HepG2 (cell line): ENCODE measurements around the gene WDR27. TPM values are rescaled to one million over a fixed set of nuclear protein-coding genes. Genes with fewer than 3 reads are reported as not detected.

Experiments
- ELF1 ChIP-seq: sonication (generic); formaldehyde crosslinking; IDR thresholded peaks from 2 replicates; pipeline ENCODE4 v1.4.0; 2020; ENCODE audit warnings: missing genetic modification reagents
- GFI1 ChIP-seq: sonication (generic); formaldehyde crosslinking; IDR thresholded peaks from 2 replicates; pipeline ENCODE4 v1.5.0; 2020; ENCODE audit warnings: missing genetic modification reagents, mild to moderate bottlenecking, borderline replicate concordance
- KDM6A ChIP-seq: IDR thresholded peaks from 2 replicates; pipeline ENCODE4 v1.6.1; 2016; ENCODE audit warnings: low read depth
- KLF15 ChIP-seq: sonication (generic); formaldehyde crosslinking; IDR thresholded peaks from 2 replicates; pipeline ENCODE4 v1.8.1; 2023; ENCODE audit warnings: borderline replicate concordance, mild to moderate bottlenecking, inconsistent platforms, missing genetic modification reagents, mixed read lengths
- MAFG ChIP-seq: sonication (generic); formaldehyde crosslinking; IDR thresholded peaks from 2 replicates; pipeline ENCODE4 v1.5.1; 2020; ENCODE audit warnings: mild to moderate bottlenecking, missing genetic modification reagents
- MZF1 ChIP-seq: sonication (generic); formaldehyde crosslinking; IDR thresholded peaks from 2 replicates; pipeline ENCODE4 v1.8.1; 2023; ENCODE audit warnings: mild to moderate bottlenecking, missing genetic modification reagents, borderline replicate concordance
- NFKB2 ChIP-seq: sonication (generic); formaldehyde crosslinking; IDR thresholded peaks from 2 replicates; pipeline ENCODE4 v1.4.0; 2020; ENCODE audit warnings: missing genetic modification reagents, borderline replicate concordance
- NR3C1 ChIP-seq: sonication (generic); formaldehyde crosslinking; IDR thresholded peaks from 2 replicates; pipeline ENCODE4 v1.4.0; 2020; ENCODE audit warnings: missing genetic modification reagents
- RARG ChIP-seq: sonication (generic); formaldehyde crosslinking; IDR thresholded peaks from 2 replicates; pipeline ENCODE4 v1.4.0; 2020; ENCODE audit warnings: low read depth, mild to moderate bottlenecking, missing genetic modification reagents
- RFXANK ChIP-seq: IDR thresholded peaks from 2 replicates; pipeline ENCODE4 v1.6.1; 2016
- SMYD3 ChIP-seq: sonication (generic); formaldehyde crosslinking; IDR thresholded peaks from 2 replicates; pipeline ENCODE4 v1.8.1; 2023; ENCODE audit warnings: mild to moderate bottlenecking, missing genetic modification reagents
- SNRNP70 ChIP-seq: fragments of 200-400 bp; formaldehyde crosslinking; IDR thresholded peaks from 2 replicates; pipeline ENCODE4 v1.6.1; 2017; ENCODE audit warnings: mild to moderate bottlenecking, low read depth, low read length, moderate library complexity
- ZMYM2 ChIP-seq: sonication (generic); formaldehyde crosslinking; IDR thresholded peaks from 2 replicates; pipeline ENCODE4 v1.8.0; 2022; ENCODE audit warnings: mild to moderate bottlenecking, missing genetic modification reagents
- ZNF138 ChIP-seq: sonication (generic); formaldehyde crosslinking; IDR thresholded peaks from 2 replicates; pipeline ENCODE4 v1.5.0; 2020; ENCODE audit warnings: mild to moderate bottlenecking, low read depth, missing genetic modification reagents
- ZNF205 ChIP-seq: IDR thresholded peaks from 2 replicates; pipeline ENCODE4 v1.6.1; 2018; ENCODE audit warnings: missing biosample characterization, missing genetic modification reagents
- ZNF3 ChIP-seq: IDR thresholded peaks from 2 replicates; pipeline ENCODE4 v1.7.0; 2017; ENCODE audit warnings: inconsistent platforms
- ZNF496 ChIP-seq: sonication (generic); formaldehyde crosslinking; IDR thresholded peaks from 2 replicates; pipeline ENCODE4 v1.8.1; 2023; ENCODE audit warnings: mild to moderate bottlenecking, moderate library complexity, missing genetic modification reagents; ENCODE audit not compliant: insufficient replicate concordance
- ZNF501 ChIP-seq: sonication (generic); formaldehyde crosslinking; IDR thresholded peaks from 2 replicates; pipeline ENCODE4 v1.5.1; 2020; ENCODE audit warnings: mild to moderate bottlenecking, moderate library complexity, missing genetic modification reagents
- ZNF720 ChIP-seq: sonication (generic); formaldehyde crosslinking; IDR thresholded peaks from 2 replicates; pipeline ENCODE4 v1.4.0; 2020; ENCODE audit warnings: missing genetic modification reagents
- ZNF788 ChIP-seq: sonication (generic); formaldehyde crosslinking; IDR thresholded peaks from 2 replicates; pipeline ENCODE4 v1.5.0; 2020; ENCODE audit warnings: mild to moderate bottlenecking, missing genetic modification reagents, borderline replicate concordance
- ZNF878 ChIP-seq: sonication (generic); formaldehyde crosslinking; IDR thresholded peaks from 2 replicates; pipeline ENCODE4 v1.8.1; 2023; ENCODE audit warnings: mild to moderate bottlenecking, missing genetic modification reagents, moderate library complexity
- polyA plus RNA-seq, 8 experiments: library from polyadenylated mRNA; depleted of rRNA in 3 of 8; stranded (reverse) in 7 of 8; unstranded in 1 of 8; fragments of >200 nt; fragmentation: Illumina TruSeq in 4 of 8; extraction: Trizol in 4 of 8; gene quantifications; 2 replicates each; pipeline versions ENCODE4 v1.2.1 to v1.2.3, GENCODE V29; 2011 to 2016; ENCODE audit warnings: low read depth in 4 of 8, missing spikeins in 1 of 8, mixed read lengths in 1 of 8; ENCODE audit not compliant: insufficient read depth in 1 of 8
- total RNA-seq, 5 experiments: library from RNA; depleted of rRNA; stranded (reverse); fragments of >200 nt; fragmentation: Illumina TruSeq; extraction: Trizol; gene quantifications; 2 replicates each; pipeline ENCODE4 v1.2.3, GENCODE V29; 2016; ENCODE audit warnings: low read depth in 1 of 5
- TF ChIP-seq, protein P1 (sequence below): sonication (generic); formaldehyde crosslinking; IDR thresholded peaks from 2 replicates; pipeline ENCODE4 v1.8.0; 2023; ENCODE audit warnings: mild to moderate bottlenecking, missing genetic modification reagents
- TF ChIP-seq, protein P2 (sequence below): sonication (generic); formaldehyde crosslinking; conservative IDR thresholded peaks from 2 replicates; pipeline ENCODE4 v1.8.0; 2022; ENCODE audit warnings: mild to moderate bottlenecking, moderate library complexity, missing genetic modification reagents
- TF ChIP-seq, protein P3 (sequence below): IDR thresholded peaks from 2 replicates; pipeline ENCODE4 v1.6.1; 2016; ENCODE audit warnings: missing compliant biosample characterization, missing genetic modification reagents, borderline replicate concordance
- TF ChIP-seq, protein P4 (sequence below): sonication (generic); formaldehyde crosslinking; IDR thresholded peaks from 2 replicates; pipeline ENCODE4 v1.8.0; 2022; ENCODE audit warnings: mild to moderate bottlenecking, missing genetic modification reagents, moderate library complexity

WDR27 gene
- total and polyA plus RNA-seq, 2 of the 13 experiments (the other 11 are each of a cell fraction or from before 2014, with no cell fraction given) = 34.1 to 80.3 TPM

DNA sequence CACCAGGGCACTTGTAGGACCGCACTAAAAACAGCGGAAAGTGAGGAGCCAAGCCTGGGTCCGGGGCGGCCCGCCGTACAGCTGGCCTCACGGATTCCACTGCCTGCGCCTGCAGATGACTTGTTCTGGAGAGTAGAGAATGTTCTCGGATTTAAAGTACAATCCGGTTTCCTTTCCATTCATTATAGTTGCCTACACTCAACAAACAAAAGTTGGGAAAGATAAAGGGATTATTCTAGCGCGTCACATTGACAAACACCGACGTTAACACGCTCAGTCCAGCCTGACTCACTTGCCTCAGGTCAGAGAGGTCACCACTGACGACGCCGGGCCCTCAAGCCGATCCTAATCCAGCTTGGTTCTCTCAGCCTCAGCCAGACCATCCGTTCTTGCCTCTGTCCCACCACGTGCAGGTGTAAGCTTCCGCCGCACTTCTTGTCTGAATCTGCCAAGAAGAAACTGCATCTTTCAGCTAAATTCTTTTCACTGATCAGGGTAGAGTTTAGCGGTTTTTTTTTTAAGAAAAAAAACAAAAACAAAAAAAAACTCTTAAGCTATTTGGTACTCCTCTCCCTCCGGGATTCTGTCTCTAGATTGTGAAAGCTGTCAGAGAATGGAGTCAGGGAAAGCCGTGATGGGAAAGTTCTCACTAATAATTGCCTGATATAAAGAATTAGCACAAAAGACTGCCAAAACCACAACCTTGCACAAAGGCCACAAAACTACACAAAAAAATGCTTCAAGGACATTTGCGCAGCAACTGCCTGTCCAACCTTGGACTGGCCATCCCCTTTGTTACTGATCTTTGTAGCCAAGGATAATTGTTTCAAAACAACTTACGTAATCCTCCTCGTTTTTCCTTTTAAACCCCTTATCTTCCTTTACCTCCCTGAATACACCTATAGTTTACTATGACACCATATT, 23.6 kb upstream of the WDR27 start (continued):
- no peak; the same call in 1 of the 2 replicates for TF ChIP-seq KLF15 (CRISPR knock-in tag)
- no peak for TF ChIP-seq RFXANK (CRISPR knock-in tag)
- no peak for TF ChIP-seq NR3C1 (CRISPR knock-in tag)
- peak; percentile 3; the same call in 1 of the 2 replicates for TF ChIP-seq ZNF3 (CRISPR knock-in tag)
- peak; percentile 46 for TF ChIP-seq ZNF205
- TF ChIP-seq RARG (CRISPR knock-in tag) = no peak
- TF ChIP-seq, protein P1, sequence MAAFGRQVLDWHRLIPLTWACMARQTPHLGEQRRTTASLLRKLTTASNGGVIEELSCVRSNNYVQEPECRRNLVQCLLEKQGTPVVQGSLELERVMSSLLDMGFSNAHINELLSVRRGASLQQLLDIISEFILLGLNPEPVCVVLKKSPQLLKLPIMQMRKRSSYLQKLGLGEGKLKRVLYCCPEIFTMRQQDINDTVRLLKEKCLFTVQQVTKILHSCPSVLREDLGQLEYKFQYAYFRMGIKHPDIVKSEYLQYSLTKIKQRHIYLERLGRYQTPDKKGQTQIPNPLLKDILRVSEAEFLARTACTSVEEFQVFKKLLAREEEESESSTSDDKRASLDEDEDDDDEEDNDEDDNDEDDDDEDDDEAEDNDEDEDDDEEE (CRISPR knock-in tag) = 0 out of 2 replicates have a peak, but pooled peaks have one; percentile 20
- no peak for TF ChIP-seq ZNF720
- no peak; the same call in none of the 2 replicates for TF ChIP-seq ZNF138 (CRISPR knock-in tag)
- TF ChIP-seq, protein P2, sequence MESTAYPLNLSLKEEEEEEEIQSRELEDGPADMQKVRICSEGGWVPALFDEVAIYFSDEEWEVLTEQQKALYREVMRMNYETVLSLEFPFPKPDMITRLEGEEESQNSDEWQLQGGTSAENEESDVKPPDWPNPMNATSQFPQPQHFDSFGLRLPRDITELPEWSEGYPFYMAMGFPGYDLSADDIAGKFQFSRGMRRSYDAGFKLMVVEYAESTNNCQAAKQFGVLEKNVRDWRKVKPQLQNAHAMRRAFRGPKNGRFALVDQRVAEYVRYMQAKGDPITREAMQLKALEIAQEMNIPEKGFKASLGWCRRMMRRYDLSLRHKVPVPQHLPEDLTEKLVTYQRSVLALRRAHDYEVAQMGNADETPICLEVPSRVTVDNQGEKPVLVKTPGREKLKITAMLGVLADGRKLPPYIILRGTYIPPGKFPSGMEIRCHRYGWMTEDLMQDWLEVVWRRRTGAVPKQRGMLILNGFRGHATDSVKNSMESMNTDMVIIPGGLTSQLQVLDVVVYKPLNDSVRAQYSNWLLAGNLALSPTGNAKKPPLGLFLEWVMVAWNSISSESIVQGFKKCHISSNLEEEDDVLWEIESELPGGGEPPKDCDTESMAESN (CRISPR knock-in tag) = peak; percentile 89
- peak; percentile 76 for TF ChIP-seq GFI1
- TF ChIP-seq, protein P3, sequence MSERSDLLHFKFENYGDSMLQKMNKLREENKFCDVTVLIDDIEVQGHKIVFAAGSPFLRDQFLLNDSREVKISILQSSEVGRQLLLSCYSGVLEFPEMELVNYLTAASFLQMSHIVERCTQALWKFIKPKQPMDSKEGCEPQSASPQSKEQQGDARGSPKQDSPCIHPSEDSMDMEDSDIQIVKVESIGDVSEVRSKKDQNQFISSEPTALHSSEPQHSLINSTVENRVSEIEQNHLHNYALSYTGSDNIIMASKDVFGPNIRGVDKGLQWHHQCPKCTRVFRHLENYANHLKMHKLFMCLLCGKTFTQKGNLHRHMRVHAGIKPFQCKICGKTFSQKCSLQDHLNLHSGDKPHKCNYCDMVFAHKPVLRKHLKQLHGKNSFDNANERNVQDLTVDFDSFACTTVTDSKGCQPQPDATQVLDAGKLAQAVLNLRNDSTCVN (CRISPR knock-in tag) = no peak
- TF ChIP-seq, protein P4, sequence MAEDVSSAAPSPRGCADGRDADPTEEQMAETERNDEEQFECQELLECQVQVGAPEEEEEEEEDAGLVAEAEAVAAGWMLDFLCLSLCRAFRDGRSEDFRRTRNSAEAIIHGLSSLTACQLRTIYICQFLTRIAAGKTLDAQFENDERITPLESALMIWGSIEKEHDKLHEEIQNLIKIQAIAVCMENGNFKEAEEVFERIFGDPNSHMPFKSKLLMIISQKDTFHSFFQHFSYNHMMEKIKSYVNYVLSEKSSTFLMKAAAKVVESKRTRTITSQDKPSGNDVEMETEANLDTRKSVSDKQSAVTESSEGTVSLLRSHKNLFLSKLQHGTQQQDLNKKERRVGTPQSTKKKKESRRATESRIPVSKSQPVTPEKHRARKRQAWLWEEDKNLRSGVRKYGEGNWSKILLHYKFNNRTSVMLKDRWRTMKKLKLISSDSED = no peak; the same call in 1 of the 2 replicates
- TF ChIP-seq MAFG (CRISPR knock-in tag) = no peak
- TF ChIP-seq ELF1 (CRISPR knock-in tag) = peak; percentile 51; the same call in 1 of the 2 replicates
- TF ChIP-seq ZNF496 (CRISPR knock-in tag) = no peak
- TF ChIP-seq ZNF788 (CRISPR knock-in tag) = 0 out of 2 replicates have a peak, but pooled peaks have one; percentile 16
- no peak for TF ChIP-seq ZMYM2
- TF ChIP-seq ZNF501 (CRISPR knock-in tag) = peak; percentile 87
- TF ChIP-seq NFKB2 = peak; percentile 82; the same call in 1 of the 2 replicates
- no peak for TF ChIP-seq MZF1 (CRISPR knock-in tag)
- TF ChIP-seq KDM6A (CRISPR knock-in tag) = peak; percentile 70; the same call in 1 of the 2 replicates
- peak; percentile 72; the same call in 1 of the 2 replicates for TF ChIP-seq SMYD3 (CRISPR knock-in tag)
- no peak for TF ChIP-seq SNRNP70
- TF ChIP-seq ZNF878 (CRISPR knock-in tag) = peak; percentile 86; the same call in 1 of the 2 replicates
